K562 (cell line): ENCODE data around the gene NDOR1. TPM values are rescaled to one million over a fixed set of nuclear protein-coding genes. Genes with fewer than 3 reads are reported as not detected.

ENCODE experiments used
- RB1 ChIP-seq: fragments of 450-650 bp; IDR thresholded peaks from 2 replicates; pipeline ENCODE4 v1.6.1; 2017; ENCODE audit warnings: low read depth, mild to moderate bottlenecking
- RHOXF2B ChIP-seq: fragments of 250-450 bp; sonication (Bioruptor Pico); conservative IDR thresholded peaks from 2 replicates; pipeline ENCODE4 v1.5.1; 2021
- RUNX1 ChIP-seq: sonication (generic); IDR thresholded peaks from 2 replicates; pipeline ENCODE4 v1.6.1; 2016; ENCODE audit warnings: antibody characterized with exemption, low read depth
- SIRT6 ChIP-seq: IDR thresholded peaks from one replicate; pipeline ENCODE4 v1.6.1; 2012; ENCODE audit warnings: low read depth, mild to moderate bottlenecking, control low read depth, inconsistent platforms, low read length, moderate library complexity
- ZBED1 ChIP-seq: IDR thresholded peaks from 2 replicates; pipeline ENCODE4 v1.6.1; 2014
- ZC3H11A ChIP-seq: IDR thresholded peaks from 2 replicates; pipeline ENCODE4 v1.6.1; 2012; ENCODE audit warnings: low read depth, low read length, improper control_type of control experiment
- ZNF134 ChIP-seq: fragments of 250-450 bp; sonication (Bioruptor Pico); conservative IDR thresholded peaks from 2 replicates; pipeline ENCODE4 v1.4.0; 2020
- ZNF347 ChIP-seq: fragments of 450-650 bp; formaldehyde crosslinking; IDR thresholded peaks from 2 replicates; pipeline ENCODE4 v1.4.0; 2020; ENCODE audit warnings: low read depth, mild to moderate bottlenecking, moderate library complexity
- polyA plus RNA-seq, 8 experiments: library from polyadenylated mRNA; depleted of rRNA in 4 of 8; stranded (reverse) in 5 of 8; unstranded in 3 of 8; fragments of >200 nt; fragmentation: Nextera tagmentation in 2 of 8; fragmentation: Illumina TruSeq in 1 of 8; extraction: Ambion mirVana in 2 of 8; extraction: Trizol in 1 of 8; gene quantifications; 2 replicates each; pipeline versions ENCODE4 v1.2.1 to v1.2.3, GENCODE V29; 2011 to 2014; ENCODE audit warnings: inconsistent platforms in 1 of 8, missing spikeins in 1 of 8
- total RNA-seq, 7 experiments: library from RNA; depleted of rRNA in 6 of 7; stranded (reverse); fragments of >200 nt in 6 of 7; fragmentation: Illumina TruSeq in 2 of 7; extraction: Trizol in 2 of 7; gene quantifications; 2 replicates each; pipeline versions ENCODE4 v1.2.1 to v1.2.3, GENCODE V29; 2011 to 2021; ENCODE audit warnings: low replicate concordance in 1 of 7
- TF ChIP-seq, protein P1 (sequence below), 2 experiments: fragments of 450-650 bp in 1 of 2; sonication (generic) in 1 of 2; formaldehyde crosslinking in 1 of 2; IDR thresholded peaks; 2 replicates each; pipeline versions ENCODE4 v1.7.1 to v1.9.0; 2016 to 2022; ENCODE audit warnings: inconsistent platforms in 1 of 2, mild to moderate bottlenecking in 1 of 2, missing genetic modification reagents in 1 of 2
- TF ChIP-seq, protein P2 (sequence below): fragments of 450-650 bp; formaldehyde crosslinking; IDR thresholded peaks from 2 replicates; pipeline ENCODE4 v1.4.0; 2022; ENCODE audit warnings: mild to moderate bottlenecking, moderate library complexity
- TF ChIP-seq, protein P3 (sequence below): fragments of 250-450 bp; sonication (Bioruptor Pico); IDR thresholded peaks from 2 replicates; pipeline ENCODE4 v1.4.0; 2020; ENCODE audit warnings: borderline replicate concordance
- TF ChIP-seq, protein P4 (sequence below): sonication (generic); formaldehyde crosslinking; IDR thresholded peaks from 2 replicates; pipeline ENCODE4 v1.8.0; 2023; ENCODE audit warnings: mild to moderate bottlenecking, missing genetic modification reagents

The NDOR1 gene
- total and polyA plus RNA-seq, 9 of the 15 experiments (the other 6 are each of a cell fraction or from before 2014, with no cell fraction given) = 0.06 to 36.9 (median 6.9) TPM

DNA sequence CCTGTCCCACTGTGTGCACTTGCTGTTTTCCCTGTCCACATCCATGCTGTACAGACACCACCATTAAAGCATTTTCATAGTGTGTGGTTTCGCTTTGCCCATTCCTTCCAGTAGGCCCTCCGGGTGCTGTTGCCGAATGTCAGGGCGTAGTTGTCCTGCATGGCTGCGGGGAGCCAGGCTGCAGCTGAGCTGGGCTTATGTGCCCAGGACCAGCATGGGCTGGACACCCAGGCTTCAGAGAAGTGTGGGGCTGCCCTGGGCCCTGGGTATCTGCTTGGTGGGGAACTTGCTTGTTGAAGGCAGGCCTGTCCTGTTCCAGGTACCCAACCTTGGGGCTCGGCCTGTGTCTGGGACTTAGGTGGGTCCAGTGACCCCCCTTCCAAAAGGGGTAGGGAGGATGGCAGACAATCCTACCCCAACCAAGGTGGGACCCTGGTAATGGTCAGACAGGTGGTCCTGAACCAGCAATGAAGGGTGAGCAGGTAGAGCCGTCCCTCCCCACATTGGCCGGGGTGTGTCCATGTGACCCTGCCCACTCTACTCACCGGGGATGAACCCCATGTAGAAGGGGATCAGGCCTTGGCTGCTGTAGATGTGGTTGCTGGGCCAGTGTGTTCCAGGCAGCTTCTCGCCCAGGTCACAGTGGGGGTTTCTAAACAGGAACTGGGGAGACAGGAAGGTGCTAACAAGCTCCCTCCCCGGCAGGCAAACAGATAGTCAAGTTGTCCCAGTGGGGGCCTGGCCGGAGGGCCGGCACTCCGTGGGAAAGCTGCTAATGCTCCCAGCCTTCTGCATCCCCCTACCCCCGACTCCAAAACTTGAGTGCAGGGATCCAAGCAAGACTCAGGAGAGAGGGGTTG, 38.4 kb downstream of the NDOR1 start (continued):
- TF ChIP-seq, protein P1, sequence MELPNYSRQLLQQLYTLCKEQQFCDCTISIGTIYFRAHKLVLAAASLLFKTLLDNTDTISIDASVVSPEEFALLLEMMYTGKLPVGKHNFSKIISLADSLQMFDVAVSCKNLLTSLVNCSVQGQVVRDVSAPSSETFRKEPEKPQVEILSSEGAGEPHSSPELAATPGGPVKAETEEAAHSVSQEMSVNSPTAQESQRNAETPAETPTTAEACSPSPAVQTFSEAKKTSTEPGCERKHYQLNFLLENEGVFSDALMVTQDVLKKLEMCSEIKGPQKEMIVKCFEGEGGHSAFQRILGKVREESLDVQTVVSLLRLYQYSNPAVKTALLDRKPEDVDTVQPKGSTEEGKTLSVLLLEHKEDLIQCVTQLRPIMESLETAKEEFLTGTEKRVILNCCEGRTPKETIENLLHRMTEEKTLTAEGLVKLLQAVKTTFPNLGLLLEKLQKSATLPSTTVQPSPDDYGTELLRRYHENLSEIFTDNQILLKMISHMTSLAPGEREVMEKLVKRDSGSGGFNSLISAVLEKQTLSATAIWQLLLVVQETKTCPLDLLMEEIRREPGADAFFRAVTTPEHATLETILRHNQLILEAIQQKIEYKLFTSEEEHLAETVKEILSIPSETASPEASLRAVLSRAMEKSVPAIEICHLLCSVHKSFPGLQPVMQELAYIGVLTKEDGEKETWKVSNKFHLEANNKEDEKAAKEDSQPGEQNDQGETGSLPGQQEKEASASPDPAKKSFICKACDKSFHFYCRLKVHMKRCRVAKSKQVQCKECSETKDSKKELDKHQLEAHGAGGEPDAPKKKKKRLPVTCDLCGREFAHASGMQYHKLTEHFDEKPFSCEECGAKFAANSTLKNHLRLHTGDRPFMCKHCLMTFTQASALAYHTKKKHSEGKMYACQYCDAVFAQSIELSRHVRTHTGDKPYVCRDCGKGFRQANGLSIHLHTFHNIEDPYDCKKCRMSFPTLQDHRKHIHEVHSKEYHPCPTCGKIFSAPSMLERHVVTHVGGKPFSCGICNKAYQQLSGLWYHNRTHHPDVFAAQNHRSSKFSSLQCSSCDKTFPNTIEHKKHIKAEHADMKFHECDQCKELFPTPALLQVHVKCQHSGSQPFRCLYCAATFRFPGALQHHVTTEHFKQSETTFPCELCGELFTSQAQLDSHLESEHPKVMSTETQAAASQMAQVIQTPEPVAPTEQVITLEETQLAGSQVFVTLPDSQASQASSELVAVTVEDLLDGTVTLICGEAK (IDR thresholded peaks at IDR 0.05) = no peak
- TF ChIP-seq, protein P1 (CRISPR knock-in tag; IDR thresholded peaks at IDR 0.05) = 0 out of 2 replicates have a peak, but pooled peaks have one; percentile 13
- no peak for TF ChIP-seq RHOXF2B (CRISPR knock-in tag)
- 0 out of 2 replicates have a peak, but pooled peaks have one; percentile 13 for TF ChIP-seq ZBED1
- TF ChIP-seq, protein P2, sequence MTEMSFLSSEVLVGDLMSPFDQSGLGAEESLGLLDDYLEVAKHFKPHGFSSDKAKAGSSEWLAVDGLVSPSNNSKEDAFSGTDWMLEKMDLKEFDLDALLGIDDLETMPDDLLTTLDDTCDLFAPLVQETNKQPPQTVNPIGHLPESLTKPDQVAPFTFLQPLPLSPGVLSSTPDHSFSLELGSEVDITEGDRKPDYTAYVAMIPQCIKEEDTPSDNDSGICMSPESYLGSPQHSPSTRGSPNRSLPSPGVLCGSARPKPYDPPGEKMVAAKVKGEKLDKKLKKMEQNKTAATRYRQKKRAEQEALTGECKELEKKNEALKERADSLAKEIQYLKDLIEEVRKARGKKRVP (CRISPR knock-in tag) = 0 out of 2 replicates have a peak, but pooled peaks have one; percentile 7
- TF ChIP-seq ZNF134 (CRISPR knock-in tag) = 0 out of 2 replicates have a peak, but pooled peaks have one; percentile 22
- peak; percentile 95 for TF ChIP-seq SIRT6
- TF ChIP-seq RB1 = no peak
- peak; percentile 18; the same call in 1 of the 2 replicates for TF ChIP-seq RUNX1
- TF ChIP-seq, protein P3, sequence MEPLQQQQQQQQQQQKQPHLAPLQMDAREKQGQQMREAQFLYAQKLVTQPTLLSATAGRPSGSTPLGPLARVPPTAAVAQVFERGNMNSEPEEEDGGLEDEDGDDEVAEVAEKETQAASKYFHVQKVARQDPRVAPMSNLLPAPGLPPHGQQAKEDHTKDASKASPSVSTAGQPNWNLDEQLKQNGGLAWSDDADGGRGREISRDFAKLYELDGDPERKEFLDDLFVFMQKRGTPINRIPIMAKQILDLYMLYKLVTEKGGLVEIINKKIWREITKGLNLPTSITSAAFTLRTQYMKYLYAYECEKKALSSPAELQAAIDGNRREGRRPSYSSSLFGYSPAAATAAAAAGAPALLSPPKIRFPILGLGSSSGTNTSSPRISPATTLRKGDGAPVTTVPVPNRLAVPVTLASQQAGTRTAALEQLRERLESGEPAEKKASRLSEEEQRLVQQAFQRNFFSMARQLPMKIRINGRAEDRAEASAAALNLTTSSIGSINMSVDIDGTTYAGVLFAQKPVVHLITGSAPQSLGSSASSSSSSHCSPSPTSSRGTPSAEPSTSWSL = no peak
- TF ChIP-seq, protein P4, sequence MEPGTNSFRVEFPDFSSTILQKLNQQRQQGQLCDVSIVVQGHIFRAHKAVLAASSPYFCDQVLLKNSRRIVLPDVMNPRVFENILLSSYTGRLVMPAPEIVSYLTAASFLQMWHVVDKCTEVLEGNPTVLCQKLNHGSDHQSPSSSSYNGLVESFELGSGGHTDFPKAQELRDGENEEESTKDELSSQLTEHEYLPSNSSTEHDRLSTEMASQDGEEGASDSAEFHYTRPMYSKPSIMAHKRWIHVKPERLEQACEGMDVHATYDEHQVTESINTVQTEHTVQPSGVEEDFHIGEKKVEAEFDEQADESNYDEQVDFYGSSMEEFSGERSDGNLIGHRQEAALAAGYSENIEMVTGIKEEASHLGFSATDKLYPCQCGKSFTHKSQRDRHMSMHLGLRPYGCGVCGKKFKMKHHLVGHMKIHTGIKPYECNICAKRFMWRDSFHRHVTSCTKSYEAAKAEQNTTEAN (CRISPR knock-in tag) = no peak
- 0 out of 2 replicates have a peak, but pooled peaks have one; percentile 47 for TF ChIP-seq ZNF347 (CRISPR knock-in tag)
- no peak for TF ChIP-seq ZC3H11A
